MCF 10A (cell line): ENCODE data around the gene VCAM1. TPM values are rescaled to one million over a fixed set of nuclear protein-coding genes. Genes with fewer than 3 reads are reported as not detected.

Source experiments
- BruUV-seq: library from RNA; stranded (reverse); fragments of 400-500 nt; replicated peaks from 2 replicates; lab custom pipeline; 2021; lab: Mats Ljungman, UMichigan
- CTCF ChIA-PET: fragments of 300-600 bp; sonication (Branson Sonifier 250); formaldehyde crosslinking; extraction: SDS; loops from one replicate; lab custom pipeline; 2021; ENCODE audit warnings: antibody characterized with exemption, inconsistent platforms; lab: Yijun Ruan, JAX
- POLR2A ChIA-PET: fragments of 300-600, 350-650 bp; sonication (Branson Sonifier 250); formaldehyde crosslinking; extraction: SDS; loops from one replicate; lab custom pipeline; 2020; ENCODE audit warnings: antibody characterized with exemption, inconsistent platforms; lab: Yijun Ruan, JAX
- DNase-seq: peaks from one replicate; pipeline ENCODE4 v3.0.0-alpha.2; 2018; ENCODE audit not compliant: unreplicated experiment
- H3K27ac Mint-ChIP-seq: one replicate; pipeline ENCODE4 v1.8.0; 2022; ENCODE audit warnings: mild to moderate bottlenecking, low read depth, mixed read lengths; ENCODE audit not compliant: unreplicated experiment
- H3K27me3 Mint-ChIP-seq: one replicate; pipeline ENCODE4 v1.8.0; 2022; ENCODE audit warnings: mixed read lengths; ENCODE audit not compliant: insufficient read depth, unreplicated experiment
- H3K36me3 Mint-ChIP-seq: one replicate; pipeline ENCODE4 v1.8.0; 2022; ENCODE audit warnings: mild to moderate bottlenecking, moderate library complexity, mixed read lengths; ENCODE audit not compliant: insufficient read depth, unreplicated experiment
- H3K4me1 Mint-ChIP-seq: one replicate; pipeline ENCODE4 v1.8.0; 2022; ENCODE audit warnings: mixed read lengths; ENCODE audit not compliant: insufficient read depth, unreplicated experiment
- H3K4me3 Mint-ChIP-seq: one replicate; pipeline ENCODE4 v1.8.0; 2022; ENCODE audit warnings: mild to moderate bottlenecking, moderate library complexity, mixed read lengths; ENCODE audit not compliant: unreplicated experiment
- H3K9me3 Mint-ChIP-seq: one replicate; pipeline ENCODE4 v1.8.0; 2022; ENCODE audit warnings: mixed read lengths; ENCODE audit not compliant: unreplicated experiment
- CTCF ChIP-seq: fragments of 200-600 bp; IDR thresholded peaks from one replicate; pipeline ENCODE4 v1.8.0; 2022; ENCODE audit warnings: antibody characterized with exemption, mild to moderate bottlenecking; ENCODE audit not compliant: unreplicated experiment
- intact Hi-C: fragments of 100-400 bp; cut with micrococcal nuclease; formaldehyde crosslinking; loops from 2 replicates; pipeline ENCODE4 v1.14.1; 2022
- total RNA-seq: library from RNA; stranded (reverse); gene quantifications from 2 replicates; pipeline ENCODE4 v1.2.3, GENCODE V29; 2022

VCAM1 gene
- total RNA-seq, 1 experiment from 2014 or later = not detected

- peaks cover 8% of the 10 kb centered on the region for H3K9me3 Mint-ChIP-seq
- no TSS peak for BruUV-seq
- TF ChIP-seq CTCF = no peak
- H3K4me3 Mint-ChIP-seq = no peak overlapping the region
- no peak overlapping the region for H3K27ac Mint-ChIP-seq
- DNase-seq = peak; percentile 35
- ChIA-PET POLR2A (interaction anchor here (0.7 to 0.8 kb wide), 2 partner anchors 28 to 68 kb away, joined by 3 to 4 read pairs; no protein-coding TSS in a partner anchor), CTCF (no interaction called here)
- intact Hi-C loops = no loop called here
- H3K4me1 Mint-ChIP-seq = peaks cover 7% of the 10 kb centered on the region
- no peaks in the 10 kb centered on the region for H3K27me3 Mint-ChIP-seq
- H3K36me3 Mint-ChIP-seq = no peaks in the 10 kb centered on the region
Observed at GRCh38 chr1:100785470-100786052, 66.0 kb downstream of the VCAM1 start.

GRCh38 chr1:100786870-100787269, 67.3 kb downstream of the VCAM1 start:
- Mint-ChIP-seq H3K36me3 (no peaks in the 10 kb centered on the region), H3K27me3 (no peaks in the 10 kb centered on the region), H3K4me3 (no peak overlapping the region), H3K27ac (no peak overlapping the region), H3K4me1 (peaks cover 7% of the 10 kb centered on the region), H3K9me3 (peaks cover 5% of the 10 kb centered on the region)
- no peak for DNase-seq
- POLR2A ChIA-PET = no interaction called here
- no TSS peak for BruUV-seq
- intact Hi-C loops = no loop called here
- no peak for TF ChIP-seq CTCF
- CTCF ChIA-PET = no interaction called here

Other genes starting within 250 kb of the VCAM1 start
- not detected in 2 replicates for gene GPR88, start 181.6 kb upstream of the VCAM1 start, total RNA-seq
- 10.2 and 15.2 TPM in 2 replicates for gene EXTL2, start 175.1 kb downstream of the VCAM1 start, total RNA-seq
- 55.0 and 59.5 TPM in 2 replicates for gene SLC30A7, start 176.3 kb downstream of the VCAM1 start, total RNA-seq